ENCODE results near the gene HTRA3.

Gene HTRA3

DNA sequence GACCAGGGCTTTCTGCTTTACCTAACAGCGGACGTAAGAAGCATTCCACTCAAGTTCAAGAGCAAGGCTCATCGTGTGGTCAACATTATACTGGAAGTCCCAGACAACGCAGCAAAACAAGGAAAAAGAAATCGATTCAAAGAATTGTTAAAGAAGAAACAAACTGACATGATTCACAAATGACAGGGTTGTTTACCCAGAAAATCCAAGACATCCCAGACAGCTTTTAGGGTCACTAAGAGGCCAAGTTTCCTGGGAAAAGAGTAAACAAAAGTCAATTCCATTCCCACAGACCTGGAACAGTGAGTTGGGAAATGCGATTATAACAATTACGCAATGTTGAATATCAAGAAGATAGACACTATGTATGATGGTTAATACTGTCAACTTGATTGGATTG, 21.5 kb upstream of the HTRA3 start:
- H3K4me1 ChIP-seq = no peaks in the 10 kb centered on the region
- H3K9me3 ChIP-seq (ENCODE audit: control insufficient read depth, low read length) = no peaks in the 10 kb centered on the region
- H3K79me2 ChIP-seq = no peaks in the 10 kb centered on the region
- no peak overlapping the region for H3K27ac ChIP-seq
- no peak overlapping the region for H3K9ac ChIP-seq
- no peak overlapping the region for H2AFZ ChIP-seq
- TF ChIP-seq CTCF (IDR thresholded peaks at IDR 0.05) = no peak
- no peak overlapping the region for H3K4me3 ChIP-seq (ENCODE audit: low read depth, low read length)
- no peaks in the 10 kb centered on the region for H3K27me3 ChIP-seq (ENCODE audit: control insufficient read depth, insufficient read depth, low read length)
- H3K36me3 ChIP-seq (ENCODE audit: control insufficient read depth, insufficient read depth, low read length) = no peaks in the 10 kb centered on the region
- H3K4me2 ChIP-seq (ENCODE audit: low read length) = no peak overlapping the region

- Histone ChIP-seq H3K4me2 (ENCODE audit: low read length) (no peak overlapping the region), H3K4me1 (no peaks in the 10 kb centered on the region), H3K79me2 (no peaks in the 10 kb centered on the region), H3K36me3 (ENCODE audit: control insufficient read depth, insufficient read depth, low read length) (no peaks in the 10 kb centered on the region), H3K27me3 (ENCODE audit: control insufficient read depth, insufficient read depth, low read length) (no peaks in the 10 kb centered on the region), H3K4me3 (ENCODE audit: low read depth, low read length) (no peak overlapping the region), H2AFZ (no peak overlapping the region), H3K9me3 (ENCODE audit: control insufficient read depth, low read length) (no peaks in the 10 kb centered on the region), H3K9ac (no peak overlapping the region), H3K27ac (no peak overlapping the region)
- no peak for TF ChIP-seq CTCF (IDR thresholded peaks at IDR 0.05)
These were observed 19.3 kb upstream of the HTRA3 start for GRCh38 chr4:8250227-8250626.

- Histone ChIP-seq H3K27me3 (ENCODE audit: control insufficient read depth, insufficient read depth, low read length) (no peaks in the 10 kb centered on the region), H3K9ac (no peak overlapping the region), H3K4me3 (ENCODE audit: low read depth, low read length) (no peak overlapping the region), H3K9me3 (ENCODE audit: control insufficient read depth, low read length) (no peaks in the 10 kb centered on the region), H3K4me1 (no peaks in the 10 kb centered on the region), H3K79me2 (no peaks in the 10 kb centered on the region), H3K27ac (no peak overlapping the region), H3K36me3 (ENCODE audit: control insufficient read depth, insufficient read depth, low read length) (no peaks in the 10 kb centered on the region), H2AFZ (no peak overlapping the region), H3K4me2 (ENCODE audit: low read length) (no peak overlapping the region)
- no peak for TF ChIP-seq CTCF (IDR thresholded peaks at IDR 0.05)
These were observed 18.9 kb upstream of the HTRA3 start for GRCh38 chr4:8250637-8251036.

DNA sequence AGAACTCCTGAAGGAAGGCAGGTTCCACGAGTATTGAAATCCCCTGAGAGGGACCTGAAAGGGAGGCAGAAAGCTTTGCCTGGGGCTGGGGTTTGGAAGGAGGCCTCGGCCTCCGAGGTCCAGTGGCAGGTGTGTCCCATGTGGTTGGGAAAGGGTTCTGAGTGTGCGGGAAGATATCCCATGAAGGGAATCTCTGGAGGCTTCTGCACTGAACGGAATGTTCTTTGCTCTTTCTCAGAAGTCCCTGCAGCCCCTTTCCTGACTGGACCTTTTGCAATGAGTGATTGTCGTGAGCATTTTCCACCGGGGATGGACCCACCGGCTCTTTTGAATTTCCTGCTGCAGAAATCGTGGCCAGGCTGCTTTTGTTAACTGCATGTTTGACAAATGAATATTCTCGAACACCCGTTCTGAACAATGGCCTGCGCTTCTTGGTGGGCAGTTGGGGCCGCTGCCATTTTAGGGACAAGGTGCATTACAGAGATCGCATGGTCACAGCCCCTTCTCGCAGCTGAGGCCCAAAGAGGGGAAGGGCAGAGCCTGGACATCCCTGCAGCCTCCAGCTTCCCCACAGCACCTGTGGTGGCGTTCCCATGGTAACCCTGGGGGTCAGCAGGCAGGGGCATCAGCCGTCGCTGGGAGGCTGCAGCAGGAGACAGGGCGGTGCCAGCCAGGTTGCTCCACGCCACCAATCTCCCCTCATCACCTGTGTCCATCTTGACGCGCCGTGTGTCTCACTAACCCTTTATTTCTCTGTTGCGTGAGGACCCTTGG, 18.3 kb upstream of the HTRA3 start:
- no peak overlapping the region for H2AFZ ChIP-seq
- H3K79me2 ChIP-seq = no peaks in the 10 kb centered on the region
- H3K4me3 ChIP-seq (ENCODE audit: low read depth, low read length) = no peak overlapping the region
- H3K9me3 ChIP-seq (ENCODE audit: control insufficient read depth, low read length) = no peaks in the 10 kb centered on the region
- no peaks in the 10 kb centered on the region for H3K27me3 ChIP-seq (ENCODE audit: control insufficient read depth, insufficient read depth, low read length)
- H3K9ac ChIP-seq = no peak overlapping the region
- no peaks in the 10 kb centered on the region for H3K4me1 ChIP-seq
- H3K4me2 ChIP-seq (ENCODE audit: low read length) = no peak overlapping the region
- H3K36me3 ChIP-seq (ENCODE audit: control insufficient read depth, insufficient read depth, low read length) = no peaks in the 10 kb centered on the region
- no peak overlapping the region for H3K27ac ChIP-seq
- TF ChIP-seq CTCF (IDR thresholded peaks at IDR 0.05) = no peak

Measured in parathyroid adenoma (tissue), 2 donors.